ENCODE measurements around the gene FKRP.
"Not testable (repeated sequence)": the region's sequence is repeated elsewhere in the genome, so short reads cannot be mapped to it uniquely, and the experiment has no call there.

The FKRP gene

DNA sequence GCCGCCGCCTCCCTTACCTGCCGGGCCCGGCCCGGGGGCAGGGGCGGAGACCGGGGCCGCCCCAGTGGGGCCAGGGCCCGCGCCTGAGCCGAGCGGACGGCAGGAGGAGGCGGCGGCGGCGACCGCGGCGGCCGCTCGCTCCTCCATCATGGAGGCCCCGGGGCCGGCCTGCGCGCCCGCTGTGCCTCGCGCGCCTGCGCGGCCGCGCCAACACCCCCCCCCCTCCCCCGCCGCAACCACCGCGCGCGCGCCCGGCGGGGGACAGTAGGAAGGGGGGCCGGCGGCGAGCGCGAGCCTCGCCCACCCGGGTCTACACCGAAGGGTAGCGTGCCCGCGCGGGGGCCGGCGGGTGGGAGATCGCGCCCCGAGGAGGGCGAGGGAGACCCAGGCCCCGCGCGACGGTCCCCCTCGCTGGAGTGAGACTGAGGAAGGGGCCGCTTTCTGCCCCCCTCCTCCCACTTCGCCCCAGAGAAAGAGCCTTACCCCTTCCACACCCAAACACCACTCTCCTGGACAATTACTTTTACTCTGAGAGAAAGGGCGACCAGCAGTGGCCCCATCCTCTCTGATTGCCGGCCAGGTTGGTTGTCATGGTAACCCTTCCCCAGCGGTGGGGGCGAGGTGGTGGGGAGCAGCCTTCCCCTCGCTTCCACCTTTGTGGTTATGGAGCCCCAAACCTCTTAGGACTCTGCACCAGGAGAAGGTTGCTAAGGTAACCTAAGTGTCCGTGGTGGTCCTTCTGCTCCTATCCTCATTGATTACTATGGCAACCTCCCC is 612 bp downstream of the FKRP start, which contains the start of gene STRN4:
Gene STRN4 (minus strand): TSS at position 170 of the 777 bp plus-strand sequence. CDS start 20 bp downstream, at position 150.
- DNase-seq = peak in 33 of 42 donors; percentile 31 to 81 (median 65)
- intact Hi-C loops (cut with DNase I) = loop anchor here (5.0 kb wide), 1 partner anchor 144 kb away; the partner anchor contains the start of gene CALM3

DNA sequence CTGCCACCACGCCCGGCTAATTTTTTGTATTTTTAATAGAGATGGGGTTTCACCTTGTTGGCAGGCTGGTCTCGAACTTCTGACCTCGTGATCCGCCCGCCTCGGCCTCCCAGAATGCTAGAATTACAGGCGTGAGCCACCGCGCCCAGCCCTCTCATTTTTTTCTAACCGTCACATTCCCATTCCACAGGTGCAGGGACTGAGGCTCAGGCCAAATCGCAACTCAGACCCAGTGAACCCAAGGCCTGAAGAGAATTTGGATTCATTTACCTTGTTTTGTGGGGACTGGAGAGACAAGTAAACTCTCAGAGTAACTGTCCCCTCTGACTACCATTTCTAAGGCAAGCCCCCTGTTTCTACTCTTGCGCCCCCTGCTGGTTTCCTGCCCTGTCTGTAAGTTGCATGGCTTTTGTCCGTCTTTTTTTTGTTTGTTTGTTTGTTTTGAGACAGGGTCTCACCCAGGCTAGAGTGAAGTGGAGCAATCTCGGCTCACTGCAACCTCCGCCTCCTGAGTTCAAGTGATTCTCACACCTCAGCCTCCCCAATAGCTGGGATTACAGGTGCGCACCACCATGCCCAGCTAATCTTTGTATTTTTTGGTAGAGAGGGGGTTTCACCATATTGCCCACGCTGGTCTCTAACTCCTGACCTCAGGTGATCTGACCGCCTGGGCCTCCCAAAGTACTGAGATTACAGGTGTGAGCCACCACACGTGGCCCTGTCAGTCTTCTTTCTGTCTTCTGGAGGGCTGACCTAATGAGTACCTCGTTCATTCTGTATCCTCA is 2.7 kb downstream of the FKRP start:
- intact Hi-C loops (cut with DNase I) = loop anchor here (5.0 kb wide), 1 partner anchor 146 kb away; the partner anchor contains the start of gene CALM3
- DNase-seq = peak in 31 of 42 donors; percentile 43 to 87 (median 69)

DNA sequence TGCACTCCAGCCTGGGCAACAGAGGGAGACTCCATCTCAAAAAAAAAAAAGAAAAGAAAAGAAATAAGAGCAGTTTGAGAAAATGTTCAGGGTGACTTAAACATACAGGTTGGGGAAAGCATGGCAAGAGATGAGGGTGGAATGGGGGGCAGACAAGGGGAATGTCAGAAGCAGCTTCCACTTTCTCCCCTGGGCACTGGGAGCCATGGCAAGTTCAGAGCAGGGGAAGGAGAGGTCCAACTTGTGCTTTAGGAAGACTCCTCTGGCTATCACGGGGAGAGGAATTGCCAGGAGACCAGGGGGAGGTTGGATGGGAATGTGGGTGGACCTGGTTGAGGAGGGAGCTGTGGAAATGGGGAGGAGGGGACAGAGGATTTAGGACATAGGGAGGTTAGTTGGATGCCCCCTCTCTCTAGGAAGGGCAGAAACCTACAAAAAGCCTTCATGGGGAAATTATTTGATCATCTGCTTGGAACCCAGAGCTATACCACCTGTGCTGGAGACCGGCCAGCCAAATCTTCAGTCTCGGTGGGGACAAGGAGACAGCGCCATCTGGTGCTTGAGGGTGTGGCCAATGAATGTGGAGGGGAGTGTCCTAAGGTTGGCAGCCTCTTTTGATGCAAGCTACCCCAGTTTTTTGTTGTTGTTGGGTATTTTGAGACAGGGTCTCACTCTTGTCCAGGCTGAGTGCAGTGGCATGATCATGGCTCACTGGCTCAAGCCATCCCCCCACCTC is 7.7 kb downstream of the FKRP start:
- DNase-seq = peak in 23 of 42 donors; percentile 29 to 75 (median 60)
- intact Hi-C loops (cut with DNase I) = loop anchor here (2.0 kb wide), 1 partner anchor 85 kb away; no protein-coding TSS in a partner anchor

GRCh38 chr19:46755077-46755852 is 9.4 kb downstream of the FKRP start:
- intact Hi-C loops (cut with DNase I) = loop anchor here (2.0 kb wide), 1 partner anchor 84 kb away; no protein-coding TSS in a partner anchor
- no peak for DNase-seq

- intact Hi-C loops (cut with DNase I) = loop anchor here (2.0 kb wide), 1 partner anchor 83 kb away; no protein-coding TSS in a partner anchor
- DNase-seq = no peak
Measured at GRCh38 chr19:46755853-46756543, 10.1 kb downstream of the FKRP start.

DNA sequence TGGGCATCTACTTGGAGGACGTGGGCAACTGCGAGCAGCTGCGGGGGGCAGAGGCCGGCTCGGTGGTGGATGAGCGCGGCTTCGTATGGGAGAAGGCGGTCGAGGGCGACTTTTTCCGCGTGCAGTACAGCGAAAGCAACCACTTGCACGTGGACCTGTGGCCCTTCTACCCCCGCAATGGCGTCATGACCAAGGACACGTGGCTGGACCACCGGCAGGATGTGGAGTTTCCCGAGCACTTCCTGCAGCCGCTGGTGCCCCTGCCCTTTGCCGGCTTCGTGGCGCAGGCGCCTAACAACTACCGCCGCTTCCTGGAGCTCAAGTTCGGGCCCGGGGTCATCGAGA is 10.7 kb downstream of the FKRP start:
- DNase-seq = no peak
- intact Hi-C loops (cut with DNase I) = no loop called here

- no peak for DNase-seq
- intact Hi-C loops (cut with DNase I) = no loop called here
Measured at GRCh38 chr19:46759206-46759605, 13.3 kb downstream of the FKRP start.

GRCh38 chr19:46759817-46760333 is 14.0 kb downstream of the FKRP start:
- no peak for DNase-seq
- intact Hi-C loops (cut with DNase I) = no loop called here

DNA sequence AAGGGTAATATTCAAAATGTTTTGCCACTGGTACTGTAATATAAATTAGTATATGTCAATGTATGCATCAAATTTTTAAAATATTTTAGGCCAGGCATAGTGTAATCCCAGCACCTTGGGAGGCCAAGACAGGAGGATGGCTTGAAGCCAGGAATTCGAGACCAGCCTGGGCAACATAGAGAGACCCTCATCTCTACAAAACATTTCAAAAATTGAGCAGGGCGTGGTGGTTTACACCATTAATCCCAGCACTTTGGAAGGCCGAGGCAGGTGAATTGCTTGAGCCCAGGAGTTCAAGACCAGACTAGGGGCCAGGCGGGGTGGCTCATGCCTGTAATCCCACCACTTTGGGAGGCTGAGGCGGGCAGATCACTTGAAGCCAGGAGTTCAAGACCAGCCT is 14.5 kb downstream of the FKRP start:
- intact Hi-C loops (cut with DNase I) = no loop called here
- DNase-seq = no peak

DNA sequence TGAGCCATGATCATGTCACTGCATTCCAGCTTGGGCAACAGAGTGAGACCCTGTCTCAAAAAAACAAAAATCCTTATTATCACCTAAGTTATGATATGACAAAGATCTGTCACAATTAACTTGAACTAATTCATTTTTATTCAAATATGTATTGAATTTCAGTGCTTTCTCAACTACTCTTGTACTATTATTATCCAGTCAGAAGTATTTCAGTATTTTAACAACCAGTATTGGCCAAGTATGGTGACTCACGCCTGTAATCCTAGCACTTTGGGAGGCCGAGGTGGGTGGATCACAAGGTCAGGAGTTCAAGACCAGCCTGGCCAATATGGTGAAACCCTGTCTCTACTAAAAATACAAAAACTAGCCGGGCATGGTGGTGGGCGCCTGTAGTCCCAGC is 15.0 kb downstream of the FKRP start:
- DNase-seq; intact Hi-C loops (cut with DNase I): not testable (repeated sequence)

- intact Hi-C loops (cut with DNase I) = no loop called here
- no peak for DNase-seq
Measured at GRCh38 chr19:46761418-46761831, 15.6 kb downstream of the FKRP start.

DNA sequence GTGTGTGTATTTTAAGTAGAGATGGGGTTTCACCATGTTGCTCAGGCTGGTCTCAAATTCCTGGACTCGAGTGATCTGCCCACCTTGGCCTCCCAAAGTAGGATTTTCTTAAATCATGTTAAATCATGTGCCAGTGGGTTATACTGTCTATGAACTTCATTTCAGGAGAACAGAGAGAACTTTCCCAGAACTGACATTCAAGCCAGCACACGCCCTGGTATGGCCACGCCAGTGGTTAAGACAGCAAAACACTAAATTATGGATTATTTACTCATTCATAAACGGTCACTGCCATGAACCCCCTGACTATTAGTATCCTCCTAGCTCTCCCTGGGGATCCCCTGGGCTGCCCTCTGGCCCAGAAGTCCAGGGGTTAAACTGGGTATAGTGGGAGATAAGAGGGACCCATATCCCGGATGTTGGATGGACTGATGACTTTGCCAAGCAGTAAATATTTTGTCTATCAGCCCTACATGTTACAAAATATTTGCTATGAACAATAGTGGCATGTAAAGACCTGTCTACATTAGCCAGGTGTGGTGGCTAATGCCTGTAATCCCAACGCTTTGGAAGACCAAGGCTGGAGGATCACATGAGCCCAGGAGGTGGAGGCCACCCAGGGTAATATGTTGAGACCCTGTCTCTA is 16.5 kb downstream of the FKRP start:
- intact Hi-C loops (cut with DNase I) = no loop called here
- DNase-seq = no peak

DNA sequence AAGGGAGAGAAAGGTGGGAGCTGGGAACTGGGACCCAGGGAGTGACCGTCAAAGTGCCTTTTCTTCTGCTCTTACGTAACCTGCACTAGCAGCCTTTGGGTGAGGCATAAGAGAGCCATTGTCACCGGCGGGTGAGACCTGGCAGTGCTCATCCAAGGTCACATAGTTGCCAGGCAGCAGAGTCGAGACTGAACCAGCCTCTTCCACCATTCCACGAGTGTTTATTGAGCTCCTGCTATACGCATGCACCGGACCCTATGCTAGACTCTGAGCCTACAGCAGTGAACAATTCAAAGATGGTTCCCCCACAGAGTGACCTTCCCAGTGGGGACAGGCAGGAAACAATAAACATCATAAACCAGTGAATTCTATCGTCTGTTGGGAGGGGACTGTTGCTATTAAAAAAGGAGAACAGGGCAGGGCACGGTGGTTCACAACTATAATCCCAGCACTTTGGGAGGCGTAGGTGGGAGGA is 19.0 kb downstream of the FKRP start:
- DNase-seq = peak in 1 of 42 donors; percentile 49
- intact Hi-C loops (cut with DNase I) = no loop called here

DNA sequence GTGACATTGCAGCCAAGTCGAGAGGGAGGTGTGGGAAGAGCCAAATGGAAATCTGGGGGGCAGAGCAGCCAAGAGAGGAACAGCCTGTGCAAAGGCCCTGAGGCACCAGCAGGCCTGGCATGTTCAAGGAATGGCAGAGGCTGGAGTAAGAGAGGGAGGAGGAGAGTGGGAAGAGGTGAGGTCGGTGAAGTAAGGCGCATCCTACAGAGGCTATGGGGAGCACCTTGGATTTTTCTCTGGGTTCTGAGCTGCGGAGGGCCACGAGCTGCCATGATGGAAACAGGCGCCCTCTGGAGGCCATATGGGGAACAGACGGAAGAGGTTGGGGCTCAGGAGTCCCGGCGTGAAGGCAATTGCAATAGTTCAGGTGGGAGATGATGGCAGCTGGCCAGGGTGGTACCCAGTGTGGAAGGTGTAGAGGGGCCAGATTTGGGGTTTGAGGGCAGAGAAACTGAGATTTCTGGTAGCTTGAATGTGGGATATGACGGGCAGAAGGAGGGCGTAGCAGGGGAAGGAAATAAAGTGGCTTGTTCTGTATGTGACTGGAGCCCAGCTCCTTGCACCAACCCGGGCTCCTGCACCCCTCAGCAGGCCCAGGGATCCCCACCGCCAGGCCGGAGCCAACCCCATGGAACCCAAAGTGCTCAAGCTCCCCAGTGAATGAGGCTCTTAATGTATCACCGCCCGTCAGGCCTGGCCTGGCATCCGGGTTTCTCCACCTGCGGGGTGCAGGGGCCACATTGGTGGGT is 20.9 kb downstream of the FKRP start:
- DNase-seq = peak in 2 of 42 donors; percentile 51 to 59
- intact Hi-C loops (cut with DNase I) = no loop called here

GRCh38 chr19:46768746-46769145 is 22.9 kb downstream of the FKRP start:
- intact Hi-C loops (cut with DNase I) = not testable (repeated sequence)

More at GRCh38 chr19:46768746-46769145, 22.9 kb downstream of the FKRP start:
- not testable (repeated sequence) for DNase-seq

Data from head of caudate nucleus (tissue), 42 donors.